Subcutaneous adipose tissue (tissue), 4 donors: ENCODE measurements around the gene IQGAP2. TPM values are rescaled to one million over a fixed set of nuclear protein-coding genes. Genes with fewer than 3 reads are reported as not detected.

Source experiments
- CTCF ChIP-seq: fragments of 450-650 bp; IDR thresholded peaks from one replicate; pipeline ENCODE4 v1.5.1; 2016; ENCODE audit warnings: low read depth, mild to moderate bottlenecking, control low read depth, antibody characterized with exemption, moderate library complexity
- total RNA-seq, 4 donors: library from RNA; depleted of rRNA; stranded (reverse); fragments of >200 nt; gene quantifications; one replicate each; pipeline ENCODE4 v1.1.0, GENCODE V29; 2016

The IQGAP2 gene
- total RNA-seq, 4 donors from 2014 or later = 16.8 to 119 (median 57.0) TPM

GRCh38 chr5:76705574-76705973, 302.5 kb downstream of the IQGAP2 start:
- TF ChIP-seq CTCF = no peak

- TF ChIP-seq CTCF = no peak
Observed at GRCh38 chr5:76709762-76710161, 306.7 kb downstream of the IQGAP2 start.

GRCh38 chr5:76710991-76711390, 307.9 kb downstream of the IQGAP2 start:
- no peak for TF ChIP-seq CTCF

GRCh38 chr5:76714751-76715485, 311.8 kb downstream of the IQGAP2 start:
- TF ChIP-seq CTCF = no peak

GRCh38 chr5:76715486-76715735, 312.3 kb downstream of the IQGAP2 start:
- TF ChIP-seq CTCF = no peak

- no peak for TF ChIP-seq CTCF
Observed at GRCh38 chr5:76715736-76716455, 312.8 kb downstream of the IQGAP2 start, which contains the start of gene F2R. Gene F2R (plus strand): TSS chr5:76716126. CDS start chr5:76716308, 182 bp downstream.

GRCh38 chr5:76716456-76717157, 313.5 kb downstream of the IQGAP2 start:
- no peak for TF ChIP-seq CTCF
